HepG2 (cell line): ENCODE data around the gene AP1G1. TPM values are rescaled to one million over a fixed set of nuclear protein-coding genes. Genes with fewer than 3 reads are reported as not detected.
A peak's percentile ranks its signal among the peaks of the same experiment; 100 is the strongest.

Source experiments
- CBX5 ChIP-seq: sonication (generic); formaldehyde crosslinking; IDR thresholded peaks from 2 replicates; pipeline ENCODE4 v1.4.0; 2020; ENCODE audit warnings: missing genetic modification reagents, borderline replicate concordance
- ELF3 ChIP-seq: IDR thresholded peaks from 2 replicates; pipeline ENCODE4 v1.6.1; 2016; ENCODE audit warnings: missing genetic modification reagents, missing compliant biosample characterization
- FIP1L1 ChIP-seq: fragments of 200-400 bp; formaldehyde crosslinking; IDR thresholded peaks from 2 replicates; pipeline ENCODE4 v1.6.1; 2018; ENCODE audit warnings: low read depth, mild to moderate bottlenecking, low read length, moderate library complexity, borderline replicate concordance; ENCODE audit not compliant: insufficient read depth
- HES4 ChIP-seq: sonication (generic); formaldehyde crosslinking; IDR thresholded peaks from 2 replicates; pipeline ENCODE4 v1.9.0; 2021; ENCODE audit warnings: mild to moderate bottlenecking, missing genetic modification reagents, borderline replicate concordance
- JUND ChIP-seq: sonication (generic); formaldehyde crosslinking; IDR thresholded peaks from 2 replicates; pipeline ENCODE4 v1.8.0; 2022; ENCODE audit warnings: mild to moderate bottlenecking, missing genetic modification reagents
- MAFK ChIP-seq, 2 experiments: IDR thresholded peaks in 1 of 2; conservative IDR thresholded peaks in 1 of 2; 2 replicates each; pipeline ENCODE4 v1.6.1; 2011; ENCODE audit warnings: improper control_type of control experiment in 2 of 2, low read length in 2 of 2
- ZNF547 ChIP-seq: sonication (generic); formaldehyde crosslinking; IDR thresholded peaks from 2 replicates; pipeline ENCODE4 v1.5.1; 2020; ENCODE audit warnings: mild to moderate bottlenecking, missing genetic modification reagents
- ZNF614 ChIP-seq: IDR thresholded peaks from 2 replicates; pipeline ENCODE4 v1.6.1; 2018; ENCODE audit warnings: missing biosample characterization, missing genetic modification reagents, inconsistent platforms, borderline replicate concordance
- ZNF652 ChIP-seq: IDR thresholded peaks from 2 replicates; pipeline ENCODE4 v1.6.1; 2016; ENCODE audit warnings: low read depth, borderline replicate concordance
- ZNF768 ChIP-seq: sonication (generic); formaldehyde crosslinking; IDR thresholded peaks from 2 replicates; pipeline ENCODE4 v1.4.0; 2020; ENCODE audit warnings: missing genetic modification reagents
- polyA plus RNA-seq, 8 experiments: library from polyadenylated mRNA; depleted of rRNA in 3 of 8; stranded (reverse) in 7 of 8; unstranded in 1 of 8; fragments of >200 nt; fragmentation: Illumina TruSeq in 4 of 8; extraction: Trizol in 4 of 8; gene quantifications; 2 replicates each; pipeline versions ENCODE4 v1.2.1 to v1.2.3, GENCODE V29; 2011 to 2016; ENCODE audit warnings: low read depth in 4 of 8, missing spikeins in 1 of 8, mixed read lengths in 1 of 8; ENCODE audit not compliant: insufficient read depth in 1 of 8
- total RNA-seq, 5 experiments: library from RNA; depleted of rRNA; stranded (reverse); fragments of >200 nt; fragmentation: Illumina TruSeq; extraction: Trizol; gene quantifications; 2 replicates each; pipeline ENCODE4 v1.2.3, GENCODE V29; 2016; ENCODE audit warnings: low read depth in 1 of 5
- TF ChIP-seq, protein P1 (sequence below): sonication (generic); formaldehyde crosslinking; IDR thresholded peaks from 2 replicates; pipeline ENCODE4 v1.8.0; 2023; ENCODE audit warnings: mild to moderate bottlenecking, missing genetic modification reagents
- TF ChIP-seq, protein P2 (sequence below): sonication (generic); formaldehyde crosslinking; IDR thresholded peaks from 2 replicates; pipeline ENCODE4 v1.8.0; 2022; ENCODE audit warnings: mild to moderate bottlenecking, missing genetic modification reagents; ENCODE audit not compliant: insufficient replicate concordance
- TF ChIP-seq, protein P3 (sequence below): fragments of 450-650 bp; IDR thresholded peaks from 2 replicates; pipeline ENCODE4 v1.6.1; 2017
- TF ChIP-seq, protein P4 (sequence below), 2 experiments: fragments of 450-650 bp in 1 of 2; sonication (generic) in 1 of 2; formaldehyde crosslinking in 1 of 2; IDR thresholded peaks; 2 replicates each; pipeline versions ENCODE4 v1.6.1 to v1.8.0; 2016 to 2022; ENCODE audit warnings: antibody characterized with exemption in 1 of 2, mild to moderate bottlenecking in 1 of 2, missing genetic modification reagents in 1 of 2

Gene AP1G1
- total and polyA plus RNA-seq, 2 of the 13 experiments (the other 11 are each of a cell fraction or from before 2014, with no cell fraction given) = 62.2 to 66.2 TPM

DNA sequence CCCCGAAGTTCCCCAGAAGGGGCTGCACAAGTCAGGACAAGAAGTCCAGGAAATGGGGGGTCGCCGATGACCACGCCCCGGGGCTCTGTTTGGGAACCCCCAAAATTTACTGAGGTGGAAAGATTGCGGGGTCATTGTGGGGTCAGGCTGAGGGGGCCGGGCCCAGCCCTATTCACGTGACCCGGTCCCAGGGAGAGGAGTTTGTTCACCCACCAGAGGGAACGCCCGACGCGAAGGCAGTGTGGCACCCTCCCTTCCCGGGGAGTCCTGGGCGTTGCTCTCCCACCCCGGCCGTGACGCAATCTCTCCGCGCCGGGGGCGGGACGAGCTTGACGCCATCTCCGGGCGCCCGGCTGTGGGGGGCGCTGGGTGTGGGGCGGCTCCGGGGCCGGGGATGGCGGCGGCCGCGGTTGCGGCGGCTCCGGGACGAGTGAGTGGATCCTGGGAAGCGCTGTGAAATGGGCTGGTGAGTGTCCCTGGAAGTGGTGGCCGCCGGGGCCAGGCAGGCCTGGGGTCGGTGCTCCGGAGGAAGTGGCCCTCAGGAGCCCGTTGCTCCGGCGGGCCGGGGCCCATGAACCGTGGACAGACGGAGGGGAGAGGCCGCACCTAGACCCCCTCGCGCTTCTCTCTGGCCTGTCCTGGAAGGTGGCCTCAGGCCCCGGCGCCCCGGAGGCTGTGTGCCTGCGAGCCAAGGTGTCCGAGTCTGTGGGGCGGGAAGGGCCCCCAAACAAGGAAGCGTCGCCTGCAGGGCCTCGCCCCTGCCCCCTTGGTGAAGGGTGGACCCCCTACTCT lies 37.2 kb upstream of the AP1G1 start, which contains the start of gene ATXN1L (continued):
- peak; percentile 84 for TF ChIP-seq ELF3 (CRISPR knock-in tag)
- TF ChIP-seq, protein P1, sequence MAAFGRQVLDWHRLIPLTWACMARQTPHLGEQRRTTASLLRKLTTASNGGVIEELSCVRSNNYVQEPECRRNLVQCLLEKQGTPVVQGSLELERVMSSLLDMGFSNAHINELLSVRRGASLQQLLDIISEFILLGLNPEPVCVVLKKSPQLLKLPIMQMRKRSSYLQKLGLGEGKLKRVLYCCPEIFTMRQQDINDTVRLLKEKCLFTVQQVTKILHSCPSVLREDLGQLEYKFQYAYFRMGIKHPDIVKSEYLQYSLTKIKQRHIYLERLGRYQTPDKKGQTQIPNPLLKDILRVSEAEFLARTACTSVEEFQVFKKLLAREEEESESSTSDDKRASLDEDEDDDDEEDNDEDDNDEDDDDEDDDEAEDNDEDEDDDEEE (CRISPR knock-in tag) = no peak; the same call in 1 of the 2 replicates
- peak; percentile 9; the same call in 1 of the 2 replicates for TF ChIP-seq ZNF768 (CRISPR knock-in tag)
- peak; percentile 84; the same call in 1 of the 2 replicates for TF ChIP-seq ZNF614 (CRISPR knock-in tag)
- no peak for TF ChIP-seq ZNF652 (CRISPR knock-in tag)
- TF ChIP-seq, protein P2, sequence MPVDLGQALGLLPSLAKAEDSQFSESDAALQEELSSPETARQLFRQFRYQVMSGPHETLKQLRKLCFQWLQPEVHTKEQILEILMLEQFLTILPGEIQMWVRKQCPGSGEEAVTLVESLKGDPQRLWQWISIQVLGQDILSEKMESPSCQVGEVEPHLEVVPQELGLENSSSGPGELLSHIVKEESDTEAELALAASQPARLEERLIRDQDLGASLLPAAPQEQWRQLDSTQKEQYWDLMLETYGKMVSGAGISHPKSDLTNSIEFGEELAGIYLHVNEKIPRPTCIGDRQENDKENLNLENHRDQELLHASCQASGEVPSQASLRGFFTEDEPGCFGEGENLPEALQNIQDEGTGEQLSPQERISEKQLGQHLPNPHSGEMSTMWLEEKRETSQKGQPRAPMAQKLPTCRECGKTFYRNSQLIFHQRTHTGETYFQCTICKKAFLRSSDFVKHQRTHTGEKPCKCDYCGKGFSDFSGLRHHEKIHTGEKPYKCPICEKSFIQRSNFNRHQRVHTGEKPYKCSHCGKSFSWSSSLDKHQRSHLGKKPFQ (CRISPR knock-in tag) = peak; percentile 64
- no peak; a peak in 1 of 4 replicates for TF ChIP-seq MAFK (conservative IDR thresholded peaks at IDR 0.05 in 1 of 2, IDR thresholded peaks at IDR 0.05 in 1 of 2; ENCODE audit: low read length in 2 of 2)
- TF ChIP-seq CBX5 = peak; percentile 10; the same call in 1 of the 2 replicates
- peak; percentile 82 for TF ChIP-seq ZNF547 (CRISPR knock-in tag)
- TF ChIP-seq HES4 (CRISPR knock-in tag) = no peak
- TF ChIP-seq, protein P3, sequence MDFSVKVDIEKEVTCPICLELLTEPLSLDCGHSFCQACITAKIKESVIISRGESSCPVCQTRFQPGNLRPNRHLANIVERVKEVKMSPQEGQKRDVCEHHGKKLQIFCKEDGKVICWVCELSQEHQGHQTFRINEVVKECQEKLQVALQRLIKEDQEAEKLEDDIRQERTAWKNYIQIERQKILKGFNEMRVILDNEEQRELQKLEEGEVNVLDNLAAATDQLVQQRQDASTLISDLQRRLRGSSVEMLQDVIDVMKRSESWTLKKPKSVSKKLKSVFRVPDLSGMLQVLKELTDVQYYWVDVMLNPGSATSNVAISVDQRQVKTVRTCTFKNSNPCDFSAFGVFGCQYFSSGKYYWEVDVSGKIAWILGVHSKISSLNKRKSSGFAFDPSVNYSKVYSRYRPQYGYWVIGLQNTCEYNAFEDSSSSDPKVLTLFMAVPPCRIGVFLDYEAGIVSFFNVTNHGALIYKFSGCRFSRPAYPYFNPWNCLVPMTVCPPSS = no peak
- TF ChIP-seq FIP1L1 = no peak
- peak; percentile 30; the same call in 1 of the 2 replicates for TF ChIP-seq JUND (CRISPR knock-in tag)
- TF ChIP-seq, protein P4, sequence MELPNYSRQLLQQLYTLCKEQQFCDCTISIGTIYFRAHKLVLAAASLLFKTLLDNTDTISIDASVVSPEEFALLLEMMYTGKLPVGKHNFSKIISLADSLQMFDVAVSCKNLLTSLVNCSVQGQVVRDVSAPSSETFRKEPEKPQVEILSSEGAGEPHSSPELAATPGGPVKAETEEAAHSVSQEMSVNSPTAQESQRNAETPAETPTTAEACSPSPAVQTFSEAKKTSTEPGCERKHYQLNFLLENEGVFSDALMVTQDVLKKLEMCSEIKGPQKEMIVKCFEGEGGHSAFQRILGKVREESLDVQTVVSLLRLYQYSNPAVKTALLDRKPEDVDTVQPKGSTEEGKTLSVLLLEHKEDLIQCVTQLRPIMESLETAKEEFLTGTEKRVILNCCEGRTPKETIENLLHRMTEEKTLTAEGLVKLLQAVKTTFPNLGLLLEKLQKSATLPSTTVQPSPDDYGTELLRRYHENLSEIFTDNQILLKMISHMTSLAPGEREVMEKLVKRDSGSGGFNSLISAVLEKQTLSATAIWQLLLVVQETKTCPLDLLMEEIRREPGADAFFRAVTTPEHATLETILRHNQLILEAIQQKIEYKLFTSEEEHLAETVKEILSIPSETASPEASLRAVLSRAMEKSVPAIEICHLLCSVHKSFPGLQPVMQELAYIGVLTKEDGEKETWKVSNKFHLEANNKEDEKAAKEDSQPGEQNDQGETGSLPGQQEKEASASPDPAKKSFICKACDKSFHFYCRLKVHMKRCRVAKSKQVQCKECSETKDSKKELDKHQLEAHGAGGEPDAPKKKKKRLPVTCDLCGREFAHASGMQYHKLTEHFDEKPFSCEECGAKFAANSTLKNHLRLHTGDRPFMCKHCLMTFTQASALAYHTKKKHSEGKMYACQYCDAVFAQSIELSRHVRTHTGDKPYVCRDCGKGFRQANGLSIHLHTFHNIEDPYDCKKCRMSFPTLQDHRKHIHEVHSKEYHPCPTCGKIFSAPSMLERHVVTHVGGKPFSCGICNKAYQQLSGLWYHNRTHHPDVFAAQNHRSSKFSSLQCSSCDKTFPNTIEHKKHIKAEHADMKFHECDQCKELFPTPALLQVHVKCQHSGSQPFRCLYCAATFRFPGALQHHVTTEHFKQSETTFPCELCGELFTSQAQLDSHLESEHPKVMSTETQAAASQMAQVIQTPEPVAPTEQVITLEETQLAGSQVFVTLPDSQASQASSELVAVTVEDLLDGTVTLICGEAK (IDR thresholded peaks at IDR 0.05) = no peak
- TF ChIP-seq, protein P4 (CRISPR knock-in tag; IDR thresholded peaks at IDR 0.05) = peak; percentile 58
